ENCODE measurements around the gene ING3. TPM values are rescaled to one million over a fixed set of nuclear protein-coding genes. Genes with fewer than 3 reads are reported as not detected.

ING3 gene
- polyA plus RNA-seq, 1 donor from 2014 or later = 19.7 TPM

- no peak overlapping the region for H3K4me2 ChIP-seq (ENCODE audit: low read length)
- no peaks in the 10 kb centered on the region for H3K27me3 ChIP-seq (ENCODE audit: insufficient read depth, low read depth, low read length)
- H3K36me3 ChIP-seq (ENCODE audit: insufficient read depth, low read length) = peaks cover under 1% of the 10 kb centered on the region
- no peak overlapping the region for H3K9ac ChIP-seq (ENCODE audit: low read length)
- TF ChIP-seq EZH2 (IDR thresholded peaks at IDR 0.05; ENCODE audit: borderline replicate concordance, insufficient read depth, low read length, poor library complexity, severe bottlenecking) = no peak
- no peak for TF ChIP-seq POLR2AphosphoS5 (IDR thresholded peaks at IDR 0.05)
- no peak for TF ChIP-seq TAF1 (IDR thresholded peaks at IDR 0.05; ENCODE audit: low read depth)
- no peak for TF ChIP-seq MXI1 (conservative IDR thresholded peaks at IDR 0.05; ENCODE audit: poor library complexity, severe bottlenecking)
- TF ChIP-seq EP300 (conservative IDR thresholded peaks at IDR 0.05; ENCODE audit: poor library complexity, severe bottlenecking) = no peak
- no peak for TF ChIP-seq RAD21 (conservative IDR thresholded peaks at IDR 0.05)
- TF ChIP-seq CTCF (IDR thresholded peaks at IDR 0.05; ENCODE audit: poor library complexity, severe bottlenecking) = no peak
- no peak for TF ChIP-seq REST (IDR thresholded peaks at IDR 0.05; ENCODE audit: borderline replicate concordance)
- no peak for TF ChIP-seq SMC3 (conservative IDR thresholded peaks at IDR 0.05; ENCODE audit: poor library complexity)
- H3F3A ChIP-seq (ENCODE audit: insufficient read depth, low read length, poor library complexity, severe bottlenecking) = no peaks in the 10 kb centered on the region
- H3K9me3 ChIP-seq (ENCODE audit: low read length) = no peaks in the 10 kb centered on the region
- no peaks in the 10 kb centered on the region for H4K20me1 ChIP-seq (ENCODE audit: insufficient read depth)
- H3K27ac ChIP-seq (ENCODE audit: low read length) = no peak overlapping the region
- H3K79me2 ChIP-seq (replicated peaks; ENCODE audit: insufficient read depth, low read length) = no peaks in the 10 kb centered on the region
- H2AFZ ChIP-seq (ENCODE audit: low read depth, low read length) = no peak overlapping the region
- H3K9me2 ChIP-seq (ENCODE audit: insufficient read depth, low read length) = no peaks in the 10 kb centered on the region
- H3K4me3 ChIP-seq (ENCODE audit: low read length) = no peak overlapping the region
Measured at GRCh38 chr7:120959929-120960484, 9.4 kb downstream of the ING3 start.

- Histone ChIP-seq H3K79me2 (replicated peaks; ENCODE audit: insufficient read depth, low read length) (no peaks in the 10 kb centered on the region), H3K9me3 (ENCODE audit: low read length) (no peaks in the 10 kb centered on the region), H3K4me3 (ENCODE audit: low read length) (no peak overlapping the region), H3F3A (ENCODE audit: insufficient read depth, low read length, poor library complexity, severe bottlenecking) (no peaks in the 10 kb centered on the region), H3K36me3 (ENCODE audit: insufficient read depth, low read length) (no peaks in the 10 kb centered on the region), H3K27me3 (ENCODE audit: insufficient read depth, low read depth, low read length) (no peaks in the 10 kb centered on the region), H3K9ac (ENCODE audit: low read length) (no peak overlapping the region), H3K9me2 (ENCODE audit: insufficient read depth, low read length) (no peaks in the 10 kb centered on the region), H4K20me1 (ENCODE audit: insufficient read depth) (no peaks in the 10 kb centered on the region), H3K27ac (ENCODE audit: low read length) (no peak overlapping the region), H2AFZ (ENCODE audit: low read depth, low read length) (no peak overlapping the region), H3K4me2 (ENCODE audit: low read length) (no peak overlapping the region)
- TF ChIP-seq MXI1 (conservative IDR thresholded peaks at IDR 0.05; ENCODE audit: poor library complexity, severe bottlenecking) = no peak
- TF ChIP-seq CTCF (IDR thresholded peaks at IDR 0.05; ENCODE audit: poor library complexity, severe bottlenecking) = no peak
- no peak for TF ChIP-seq REST (IDR thresholded peaks at IDR 0.05; ENCODE audit: borderline replicate concordance)
- TF ChIP-seq POLR2AphosphoS5 (IDR thresholded peaks at IDR 0.05) = no peak
Measured at GRCh38 chr7:120960714-120961113, 10.1 kb downstream of the ING3 start.

All from neural cell (in vitro differentiated cells).